SHP77 treated with DMSO at 0.1 percent for 48 hours (cell line): Measurements from ENCODE around the gene ANKS6.

Source experiments
- DNase-seq: peaks from one replicate; lab custom pipeline; 2025; lab: John Stamatoyannopoulos, UW

ANKS6 gene

DNA sequence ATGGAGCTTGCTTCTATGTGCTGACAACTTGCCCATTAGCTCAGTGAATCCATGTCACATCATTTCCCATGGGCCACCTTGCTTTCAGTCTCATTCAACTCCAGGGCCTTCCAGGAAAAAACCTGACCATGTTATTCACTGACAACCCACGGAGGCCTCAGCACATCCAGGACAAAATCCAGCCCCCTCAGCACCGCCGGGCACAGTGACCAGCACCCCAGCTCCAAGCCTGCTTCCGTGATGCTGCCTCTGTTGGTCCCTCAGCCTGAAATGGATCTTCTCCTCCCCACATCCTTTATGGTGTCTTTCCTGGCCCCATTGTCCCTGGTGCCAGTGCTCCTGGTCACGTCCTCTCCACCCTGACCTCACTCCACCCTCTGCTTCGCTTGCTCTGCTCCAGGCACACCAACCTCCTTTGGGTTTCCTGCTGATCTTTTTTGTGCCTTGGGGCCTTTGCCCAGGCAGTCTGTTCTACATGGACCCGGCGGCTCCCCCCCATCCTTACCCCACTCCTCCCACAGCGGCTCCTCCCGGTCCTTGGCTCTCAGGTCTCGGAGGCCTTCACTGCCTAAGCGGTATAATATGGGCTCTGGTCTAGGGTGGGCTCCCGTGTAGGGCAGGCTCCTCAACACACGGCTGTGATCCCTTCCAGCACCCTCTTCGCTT lies 25.0 kb downstream of the ANKS6 start:
- no peak for DNase-seq

- DNase-seq, result no peak
Observed at GRCh38 chr9:98770717-98771116, 25.6 kb downstream of the ANKS6 start.

DNA sequence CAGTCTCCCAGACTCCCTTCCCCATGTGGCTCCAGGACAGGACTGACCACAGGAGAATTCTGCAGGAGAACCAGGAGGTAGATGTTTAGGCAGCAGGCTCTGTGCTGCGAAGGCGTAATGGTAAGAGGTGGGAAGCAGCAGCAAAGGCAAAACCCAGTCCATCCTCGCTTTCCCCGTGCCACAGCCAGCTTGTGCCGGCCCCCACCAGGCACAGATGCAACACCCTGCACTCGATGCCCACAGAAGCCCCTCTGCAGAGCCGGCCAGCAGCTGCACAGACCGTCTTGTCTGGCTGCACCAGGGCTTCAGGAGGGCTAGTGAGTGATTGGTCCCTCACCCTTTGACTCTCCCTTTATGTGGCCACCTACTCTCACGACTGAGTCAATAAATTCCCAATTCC lies 28.0 kb downstream of the ANKS6 start:
- DNase-seq, result no peak

- DNase-seq, result no peak
Observed at GRCh38 chr9:98767915-98768314, 28.4 kb downstream of the ANKS6 start.

GRCh38 chr9:98767196-98767595 lies 29.2 kb downstream of the ANKS6 start:
- no peak for DNase-seq

GRCh38 chr9:98766586-98766985 lies 29.8 kb downstream of the ANKS6 start:
- DNase-seq, result no peak

GRCh38 chr9:98765256-98765655 lies 31.1 kb downstream of the ANKS6 start:
- no peak for DNase-seq

- no peak for DNase-seq
Observed at GRCh38 chr9:98763986-98764745, 32.2 kb downstream of the ANKS6 start.

GRCh38 chr9:98760231-98760630 lies 36.1 kb downstream of the ANKS6 start:
- no peak for DNase-seq

DNA sequence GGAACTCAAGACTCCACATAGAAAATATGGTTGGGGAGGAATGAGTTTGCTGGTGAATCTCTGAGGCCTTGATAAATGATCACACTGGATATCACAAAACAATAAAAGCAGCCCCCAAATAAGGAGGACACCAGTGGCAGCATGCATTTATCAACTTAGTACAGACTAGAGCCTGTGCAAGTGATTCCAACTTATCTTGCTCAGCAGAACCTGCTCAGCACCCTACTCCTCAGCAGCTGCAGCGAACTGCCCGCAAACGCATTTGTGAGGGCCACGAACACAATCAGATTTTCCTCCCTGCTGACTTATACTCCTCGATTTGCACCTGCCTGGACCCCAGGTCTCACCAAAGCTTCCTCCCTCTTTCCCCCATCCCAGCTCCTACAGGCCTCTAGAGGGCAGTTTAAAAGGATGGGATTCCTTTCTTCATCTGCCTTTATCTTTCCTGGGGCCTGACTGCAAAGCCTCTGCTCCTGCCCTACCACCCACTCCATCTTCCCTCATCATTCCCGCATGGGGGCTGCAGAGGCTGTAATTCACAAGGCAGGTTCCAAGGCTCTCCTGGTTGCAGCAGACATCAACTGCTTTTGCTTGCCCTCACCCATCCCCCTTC lies 41.2 kb downstream of the ANKS6 start:
- DNase-seq, result no peak

GRCh38 chr9:98751210-98751609 lies 45.1 kb downstream of the ANKS6 start:
- no peak for DNase-seq

DNA sequence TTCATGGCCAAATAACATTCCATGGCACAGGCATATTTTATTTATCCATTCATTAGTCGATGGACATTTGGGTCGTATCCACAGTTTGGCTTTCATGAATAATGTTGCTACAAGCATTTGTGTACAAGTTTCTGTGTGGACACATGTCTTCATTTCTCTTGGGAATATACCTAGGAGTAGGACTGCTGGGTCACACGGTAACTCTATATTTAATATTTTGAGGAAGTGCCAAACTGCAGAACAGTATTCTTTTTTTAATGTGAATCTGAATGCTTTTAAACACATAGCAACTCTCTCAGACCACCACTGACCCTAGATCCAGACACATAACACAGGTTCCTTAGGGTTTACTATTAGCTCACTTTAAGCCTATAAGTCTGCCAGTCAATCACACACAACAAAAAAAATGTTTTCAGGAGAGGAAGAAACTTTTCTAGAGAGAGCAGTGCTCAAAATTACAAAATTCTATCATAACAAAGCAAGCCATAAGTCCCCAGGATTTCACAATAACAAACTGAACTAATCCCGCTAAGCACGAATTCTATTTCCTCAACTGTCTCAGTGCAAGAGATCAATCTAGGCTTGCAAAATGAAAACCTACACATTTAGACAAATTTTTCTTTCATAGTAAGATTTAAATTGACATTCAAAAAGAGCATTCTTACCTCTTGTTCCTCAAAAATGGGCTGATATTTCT lies 45.8 kb downstream of the ANKS6 start:
- DNase-seq, result no peak

DNA sequence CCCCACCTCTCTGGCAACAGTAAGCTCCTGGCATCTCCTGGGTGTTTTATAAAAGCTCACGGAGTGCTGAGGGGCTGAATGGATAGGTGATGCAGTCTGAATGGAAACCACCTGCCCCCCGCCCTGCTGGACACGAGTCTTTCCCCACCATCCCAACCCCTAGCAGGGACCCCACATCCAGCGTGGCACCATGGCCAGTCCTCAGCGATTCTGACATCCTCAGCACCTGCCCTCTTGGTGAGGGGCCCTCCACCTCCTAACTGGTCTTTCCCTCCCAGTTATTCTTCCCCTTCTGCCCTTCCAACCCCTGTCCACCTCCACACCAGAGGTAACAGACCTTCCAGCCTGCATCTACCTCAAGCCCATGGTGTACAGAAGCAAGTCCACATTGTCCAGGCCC lies 48.9 kb downstream of the ANKS6 start:
- DNase-seq, result no peak

GRCh38 chr9:98745470-98745869 lies 50.9 kb downstream of the ANKS6 start:
- DNase-seq, result no peak

GRCh38 chr9:98743818-98744611 lies 52.3 kb downstream of the ANKS6 start:
- DNase-seq, result no peak

- no peak for DNase-seq
Observed at GRCh38 chr9:98743329-98743728, 53.0 kb downstream of the ANKS6 start.

DNA sequence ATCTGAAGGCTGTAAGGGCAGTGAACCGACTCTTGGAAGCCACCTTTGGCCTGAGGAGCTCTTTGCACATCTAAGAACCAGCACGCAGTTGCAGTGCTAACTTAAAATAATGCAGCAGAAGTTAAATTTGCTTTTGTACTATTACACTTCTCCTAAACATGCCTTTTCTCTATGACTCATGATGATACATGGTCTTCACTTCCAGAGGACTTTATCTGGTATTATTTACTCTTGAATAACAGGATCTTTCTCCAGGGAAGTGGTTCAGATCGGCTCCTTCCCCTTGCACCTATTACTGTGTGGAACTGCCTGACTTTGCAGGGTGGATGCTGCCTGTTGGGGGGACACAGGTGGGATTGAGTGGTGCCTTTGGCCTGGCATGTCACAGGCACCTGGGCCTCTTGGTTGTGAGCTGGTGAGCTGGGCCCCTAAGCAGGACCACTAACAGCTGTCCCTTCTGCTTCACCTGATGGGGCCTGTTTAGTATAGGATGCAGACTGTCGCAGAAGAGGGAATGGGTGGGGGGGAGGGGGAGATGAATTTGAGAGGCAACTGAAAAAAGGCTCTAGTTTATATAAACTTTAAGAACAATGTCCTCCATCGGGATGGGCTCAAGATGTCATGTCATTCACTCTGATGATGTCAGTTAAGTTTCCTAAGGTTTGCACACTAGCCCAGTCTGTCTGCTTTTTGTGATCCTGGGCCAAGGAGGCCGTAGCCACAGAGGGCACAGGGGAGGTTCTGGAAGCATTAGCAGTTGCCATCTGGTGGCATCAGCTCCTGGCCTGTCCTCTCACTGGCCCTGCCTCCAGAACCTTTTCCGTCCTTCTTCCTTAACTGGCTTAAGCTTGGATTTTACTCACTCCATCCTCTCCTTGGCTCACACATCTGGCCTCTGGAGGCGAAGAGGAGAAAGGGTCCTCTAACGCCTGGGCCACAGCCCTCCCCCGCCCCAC lies 53.8 kb downstream of the ANKS6 start:
- DNase-seq, result no peak

- DNase-seq, result no peak
Observed at GRCh38 chr9:98740226-98740881, 56.0 kb downstream of the ANKS6 start.

- DNase-seq, result no peak
Observed at GRCh38 chr9:98738741-98739140, 57.6 kb downstream of the ANKS6 start.

- DNase-seq, result no peak
Observed at GRCh38 chr9:98736226-98736625, 60.1 kb downstream of the ANKS6 start.
